H9 (cell line): ENCODE data around the gene PRDM4. TPM values are rescaled to one million over a fixed set of nuclear protein-coding genes. Genes with fewer than 3 reads are reported as not detected.

Source experiments
- DNase-seq: peaks from one replicate; pipeline ENCODE4 v3.0.0-alpha.2; 2017
- H2AFZ ChIP-seq: one replicate; pipeline ENCODE4 v1.6.1; 2013; ENCODE audit warnings: mild to moderate bottlenecking, low read length, control low read depth, moderate library complexity
- H2AK5ac ChIP-seq: 2 replicates; pipeline ENCODE4 v1.6.1; 2013; ENCODE audit warnings: low read length, control low read depth, mixed read lengths; ENCODE audit not compliant: insufficient read length
- H2BK120ac ChIP-seq: one replicate; pipeline ENCODE4 v1.6.1; 2013; ENCODE audit warnings: low read depth, mild to moderate bottlenecking, low read length, control low read depth, inconsistent platforms; ENCODE audit not compliant: poor library complexity, severe bottlenecking
- H2BK12ac ChIP-seq: 2 replicates; pipeline ENCODE4 v1.6.1; 2013; ENCODE audit warnings: low read length, control low read depth, mixed read lengths, low read depth; ENCODE audit not compliant: insufficient read length
- H2BK15ac ChIP-seq: 2 replicates; pipeline ENCODE4 v1.6.1; 2013; ENCODE audit warnings: low read depth, low read length, control low read depth
- H2BK20ac ChIP-seq: one replicate; pipeline ENCODE4 v1.6.1; 2013; ENCODE audit warnings: low read depth, mild to moderate bottlenecking, low read length, control low read depth, inconsistent platforms; ENCODE audit not compliant: poor library complexity, severe bottlenecking
- H2BK5ac ChIP-seq: 2 replicates; pipeline ENCODE4 v1.6.1; 2013; ENCODE audit warnings: low read length, control low read depth, mixed read lengths; ENCODE audit not compliant: insufficient read length
- H3K14ac ChIP-seq: 2 replicates; pipeline ENCODE4 v1.6.1; 2013; ENCODE audit warnings: low read length, control low read depth; ENCODE audit not compliant: insufficient read depth
- H3K18ac ChIP-seq: 2 replicates; pipeline ENCODE4 v1.6.1; 2013; ENCODE audit warnings: low read depth, mild to moderate bottlenecking, mixed read lengths, low read length, control low read depth; ENCODE audit not compliant: insufficient read length
- H3K23ac ChIP-seq: 2 replicates; pipeline ENCODE4 v1.6.1; 2013; ENCODE audit warnings: low read length, control low read depth, mixed read lengths, low read depth; ENCODE audit not compliant: insufficient read length
- H3K23me2 ChIP-seq: 2 replicates; pipeline ENCODE4 v1.6.1; 2013; ENCODE audit warnings: low read depth, mild to moderate bottlenecking, mixed read lengths, low read length, control low read depth; ENCODE audit not compliant: insufficient read length, poor library complexity, severe bottlenecking
- H3K27ac ChIP-seq: 2 replicates; pipeline ENCODE4 v1.5.1; 2013; ENCODE audit warnings: low read length, control low read depth, mixed read lengths, low read depth; ENCODE audit not compliant: insufficient read length
- H3K27me3 ChIP-seq: 2 replicates; pipeline ENCODE4 v1.6.1; 2013; ENCODE audit warnings: low read length, control low read depth, inconsistent platforms; ENCODE audit not compliant: insufficient read depth
- H3K4ac ChIP-seq: 2 replicates; pipeline ENCODE4 v1.6.1; 2013; ENCODE audit warnings: low read depth, mild to moderate bottlenecking, control low read depth, inconsistent platforms, low read length, moderate library complexity
- H3K4me1 ChIP-seq: 2 replicates; pipeline ENCODE4 v1.6.1; 2013; ENCODE audit warnings: low read length, control low read depth, inconsistent platforms; ENCODE audit not compliant: insufficient read depth
- H3K4me2 ChIP-seq: 2 replicates; pipeline ENCODE4 v1.6.1; 2013; ENCODE audit warnings: low read length, control low read depth, mixed read lengths; ENCODE audit not compliant: insufficient read length, insufficient read depth
- H3K56ac ChIP-seq: 2 replicates; pipeline ENCODE4 v1.6.1; 2013; ENCODE audit warnings: low read depth, mild to moderate bottlenecking, mixed read lengths, low read length, control low read depth; ENCODE audit not compliant: insufficient read length
- H3K79me1 ChIP-seq: 2 replicates; pipeline ENCODE4 v1.6.1; 2013; ENCODE audit warnings: low read depth, mild to moderate bottlenecking, moderate library complexity, low read length, control low read depth, inconsistent platforms; ENCODE audit not compliant: insufficient read depth, poor library complexity, severe bottlenecking
- H3K79me2 ChIP-seq: 2 replicates; pipeline ENCODE4 v1.6.1; 2013; ENCODE audit warnings: low read length, control low read depth, inconsistent platforms; ENCODE audit not compliant: insufficient read depth
- H3K9ac ChIP-seq: 2 replicates; pipeline ENCODE4 v1.6.1; 2013; ENCODE audit warnings: low read length, control low read depth, mixed read lengths; ENCODE audit not compliant: insufficient read length; ENCODE audit errors: extremely low read depth
- H3K9me3 ChIP-seq: one replicate; pipeline ENCODE4 v1.6.1; 2013; ENCODE audit warnings: low read depth, low read length, inconsistent platforms; ENCODE audit not compliant: control insufficient read depth
- H3T11ph ChIP-seq: one replicate; pipeline ENCODE4 v1.6.1; 2013; ENCODE audit warnings: mild to moderate bottlenecking, low read length, control low read depth, inconsistent platforms
- H4K20me1 ChIP-seq: one replicate; pipeline ENCODE4 v1.6.1; 2013; ENCODE audit not compliant: control insufficient read depth, insufficient read length, insufficient read depth
- H4K5ac ChIP-seq: 2 replicates; pipeline ENCODE4 v1.6.1; 2013; ENCODE audit warnings: low read depth, mild to moderate bottlenecking, mixed read lengths, low read length, control low read depth; ENCODE audit not compliant: insufficient read length
- H4K8ac ChIP-seq: replicated peaks from 2 replicates; pipeline ENCODE4 v1.6.1; 2013; ENCODE audit warnings: low read length, control low read depth, mixed read lengths, low read depth; ENCODE audit not compliant: insufficient read length
- H4K91ac ChIP-seq: 2 replicates; pipeline ENCODE4 v1.6.1; 2013; ENCODE audit warnings: low read depth, mild to moderate bottlenecking, moderate library complexity, mixed read lengths, low read length, control low read depth; ENCODE audit not compliant: insufficient read length
- H3K27ac Mint-ChIP-seq, 3 experiments: 2 replicates in 2 of 3; 3 replicates in 1 of 3; pipeline ENCODE4 v1.8.0; 2020 to 2021; ENCODE audit warnings: mixed read lengths in 3 of 3, mild to moderate bottlenecking in 1 of 3, moderate library complexity in 1 of 3
- H3K27me3 Mint-ChIP-seq: 2 replicates; pipeline ENCODE4 v1.8.0; 2021; ENCODE audit warnings: low read depth, mild to moderate bottlenecking, moderate library complexity, mixed read lengths
- H3K36me3 Mint-ChIP-seq, 3 experiments: 2 replicates in 2 of 3; 3 replicates in 1 of 3; pipeline ENCODE4 v1.8.0; 2020 to 2021; ENCODE audit warnings: low read depth in 3 of 3, mixed read lengths in 3 of 3; ENCODE audit not compliant: insufficient read depth in 1 of 3
- H3K4me1 Mint-ChIP-seq, 2 experiments: 2 replicates each; pipeline ENCODE4 v1.8.0; 2020; ENCODE audit warnings: mixed read lengths in 2 of 2
- H3K4me3 Mint-ChIP-seq, 2 experiments: 2 replicates in 1 of 2; 3 replicates in 1 of 2; pipeline ENCODE4 v1.8.0; 2020 to 2021; ENCODE audit warnings: mild to moderate bottlenecking in 2 of 2, mixed read lengths in 2 of 2, moderate library complexity in 1 of 2
- H3K9me3 Mint-ChIP-seq, 2 experiments: 2 replicates in 1 of 2; 3 replicates in 1 of 2; pipeline ENCODE4 v1.8.0; 2020; ENCODE audit warnings: mild to moderate bottlenecking in 2 of 2, mixed read lengths in 2 of 2, moderate library complexity in 1 of 2
- CTCF ChIP-seq: fragments of 200-600 bp; sonication (generic); conservative IDR thresholded peaks from 3 replicates; pipeline ENCODE4 v1.8.0; 2021; ENCODE audit warnings: antibody characterized with exemption, mild to moderate bottlenecking
- WGBS: extraction: QIAGEN DNeasy Blood & Tissue Kit; methylation state at CpG from one replicate; pipeline ENCODE4 v1.1.7; 2013; ENCODE audit warnings: missing lambda C conversion rate, low lambda C conversion rate, mixed read lengths; ENCODE audit not compliant: insufficient read length; ENCODE audit errors: extremely low coverage; 5-methylcytosine and 5-hydroxymethylcytosine counted together
- total RNA-seq: library from RNA; stranded (reverse); gene quantifications from 2 replicates; pipeline ENCODE4 v1.2.1, GENCODE V29; 2021

The PRDM4 gene
- total RNA-seq, 1 experiment from 2014 or later = 24.4 TPM

GRCh38 chr12:107736914-107737313 lies 24.0 kb downstream of the PRDM4 start:
- no peak for TF ChIP-seq CTCF
- H3K9me3 ChIP-seq = no peaks in the 10 kb centered on the region
- DNase-seq = no peak
- no peak overlapping the region for H3T11ph ChIP-seq
- H3K14ac ChIP-seq = no peak overlapping the region
- no peak overlapping the region for H2BK120ac ChIP-seq
- no peak overlapping the region for H3K56ac ChIP-seq
- H2BK12ac ChIP-seq = no peak overlapping the region
- H3K9ac ChIP-seq = no peak overlapping the region
- H2BK20ac ChIP-seq = no peak overlapping the region
- peaks cover 2% of the 10 kb centered on the region for H3K79me1 ChIP-seq
- Mint-ChIP-seq H3K9me3 (no peaks in the 10 kb centered on the region), H3K27me3 (no peaks in the 10 kb centered on the region), H3K36me3 (peaks cover 22 to 75% (median 74%) of the 10 kb centered on the region in 3 experiments; a peak in 6 of 7 replicates), H3K4me3 (no peak overlapping the region), H3K4me1 (no peaks in the 10 kb centered on the region), H3K27ac (no peak overlapping the region)
- H4K5ac ChIP-seq = no peak overlapping the region
- H3K27ac ChIP-seq = no peak overlapping the region
- H4K20me1 ChIP-seq = no peaks in the 10 kb centered on the region
- no peak overlapping the region for H2BK15ac ChIP-seq
- no peak overlapping the region for H4K8ac ChIP-seq
- H2AFZ ChIP-seq = no peak overlapping the region
- H3K23ac ChIP-seq = no peak overlapping the region
- no peak overlapping the region for H4K91ac ChIP-seq
- no peaks in the 10 kb centered on the region for H3K4me1 ChIP-seq
- no peak overlapping the region for H2AK5ac ChIP-seq
- H3K4me2 ChIP-seq = no peak overlapping the region
- WGBS = no CpG with 5 or more reads among the region's 4 CpGs
- no peaks in the 10 kb centered on the region for H3K27me3 ChIP-seq
- no peaks in the 10 kb centered on the region for H3K79me2 ChIP-seq
- H3K23me2 ChIP-seq = no peaks in the 10 kb centered on the region
- no peak overlapping the region for H3K18ac ChIP-seq
- H2BK5ac ChIP-seq = no peak overlapping the region
- no peak overlapping the region for H3K4ac ChIP-seq
